Endothelial cell of umbilical vein (primary cell): Measurements from ENCODE around the gene FGFR3. TPM values are rescaled to one million over a fixed set of nuclear protein-coding genes. Genes with fewer than 3 reads are reported as not detected.

Source experiments
- BruUV-seq: library from RNA; stranded (reverse); fragments of 400-500 nt; replicated peaks from 2 replicates; lab custom pipeline; 2021; lab: Mats Ljungman, UMichigan
- CTCF ChIA-PET: fragments of 300-600, 350-600 bp; sonication (Branson Sonifier 250); formaldehyde crosslinking; loops from one replicate; lab custom pipeline; 2021; ENCODE audit warnings: antibody characterized with exemption, inconsistent platforms; lab: Charles Lee
- POLR2A ChIA-PET: fragments of 300-600, 350-600 bp; sonication (Branson Sonifier 250); formaldehyde crosslinking; loops from one replicate; lab custom pipeline; 2021; ENCODE audit warnings: antibody characterized with exemption, inconsistent platforms; lab: Charles Lee
- DNase-seq: peaks from one replicate; pipeline ENCODE4 v3.0.0-alpha.2; 2011; ENCODE audit warnings: low read depth, low spot score
- FAIRE-seq: peaks from 2 replicates; lab custom pipeline; 2011; peaks lifted over from hg19 to GRCh38; lab: Jason Lieb, UNC
- H2AFZ ChIP-seq: 2 replicates; pipeline ENCODE4 v1.6.0; 2012; ENCODE audit warnings: low read depth, low read length, control low read depth, inconsistent platforms
- H3K27ac ChIP-seq: 2 replicates; pipeline ENCODE4 v1.5.1; 2011; ENCODE audit warnings: low read depth, mild to moderate bottlenecking, control low read depth, low read length, moderate library complexity; ENCODE audit not compliant: insufficient read depth
- H3K27me3 ChIP-seq, 2 experiments: 2 replicates each; pipeline versions ENCODE4 v1.6.0 to v1.6.1; 2011; ENCODE audit warnings: low read length in 2 of 2, mixed read lengths in 1 of 2; ENCODE audit not compliant: control insufficient read depth in 2 of 2, insufficient read depth in 2 of 2
- H3K36me3 ChIP-seq, 2 experiments: 2 replicates in 1 of 2; 3 replicates in 1 of 2; pipeline ENCODE4 v1.5.1; 2011; ENCODE audit warnings: low read length in 2 of 2, mild to moderate bottlenecking in 1 of 2, moderate library complexity in 1 of 2; ENCODE audit not compliant: control insufficient read depth in 2 of 2, insufficient read depth in 2 of 2; ENCODE audit errors: extremely low read depth in 1 of 2
- H3K4me1 ChIP-seq: 3 replicates; pipeline ENCODE4 v1.5.1; 2011; ENCODE audit warnings: mild to moderate bottlenecking, low read length; ENCODE audit not compliant: control insufficient read depth, insufficient read depth; ENCODE audit errors: extremely low read depth
- H3K4me2 ChIP-seq: 2 replicates; pipeline ENCODE4 v1.6.1; 2011; ENCODE audit warnings: low read length, control low read depth, mixed read lengths; ENCODE audit not compliant: insufficient read depth
- H3K4me3 ChIP-seq, 3 experiments: fragments of 200-600 bp in 1 of 3; sonication (generic), shearing (Covaris generic) in 1 of 3; replicated peaks in 1 of 3; 2 replicates each; pipeline ENCODE4 v1.5.1; 2011 to 2016; ENCODE audit warnings: control low read depth in 3 of 3, low read length in 3 of 3, mild to moderate bottlenecking in 2 of 3, inconsistent platforms in 1 of 3, low read depth in 1 of 3, moderate library complexity in 1 of 3; ENCODE audit not compliant: insufficient read depth in 1 of 3
- H3K79me2 ChIP-seq: 2 replicates; pipeline ENCODE4 v1.6.0; 2012; ENCODE audit warnings: low read length, inconsistent platforms; ENCODE audit not compliant: control insufficient read depth, insufficient read depth
- H3K9ac ChIP-seq: replicated peaks from 2 replicates; pipeline ENCODE3; 2011; ENCODE audit warnings: low read length, control low read depth; ENCODE audit not compliant: insufficient read depth; ENCODE audit errors: extremely low read depth
- H3K9me1 ChIP-seq: replicated peaks from 3 replicates; pipeline ENCODE4 v1.6.0; 2011; ENCODE audit warnings: mild to moderate bottlenecking, low read length; ENCODE audit not compliant: control insufficient read depth, insufficient read depth; ENCODE audit errors: extremely low read depth
- H3K9me3 ChIP-seq: replicated peaks from 2 replicates; pipeline ENCODE4 v1.5.1; 2012; ENCODE audit warnings: low read length, inconsistent platforms; ENCODE audit not compliant: control insufficient read depth, insufficient read depth
- H4K20me1 ChIP-seq: replicated peaks from 2 replicates; pipeline ENCODE3; 2011; ENCODE audit warnings: mild to moderate bottlenecking, low read length; ENCODE audit not compliant: control insufficient read depth, insufficient read depth; ENCODE audit errors: extremely low read depth
- EZH2 ChIP-seq: IDR thresholded peaks from 2 replicates; pipeline ENCODE4 v1.6.1; 2012; ENCODE audit warnings: borderline replicate concordance, low read depth, mild to moderate bottlenecking, moderate library complexity, low read length, inconsistent platforms; ENCODE audit not compliant: severe bottlenecking
- FOS ChIP-seq: IDR thresholded peaks from 2 replicates; pipeline ENCODE4 v1.6.1; 2011; ENCODE audit warnings: mild to moderate bottlenecking, low read length, moderate library complexity, borderline replicate concordance; ENCODE audit not compliant: insufficient read depth
- GATA2 ChIP-seq: IDR thresholded peaks from 2 replicates; pipeline ENCODE4 v1.7.0; 2011; ENCODE audit warnings: low read depth, mild to moderate bottlenecking, moderate library complexity, mixed read lengths, low read length; ENCODE audit not compliant: insufficient read length, insufficient read depth
- JUN ChIP-seq: IDR thresholded peaks from 2 replicates; pipeline ENCODE4 v1.6.1; 2011; ENCODE audit warnings: borderline replicate concordance, low read depth; ENCODE audit not compliant: insufficient read length, insufficient read depth
- MYC ChIP-seq: IDR thresholded peaks from one replicate; pipeline ENCODE4 v1.6.1; 2011; ENCODE audit warnings: mild to moderate bottlenecking, low read depth, low read length
- POLR2A ChIP-seq: IDR thresholded peaks from 2 replicates; pipeline ENCODE4 v1.6.1; 2012; ENCODE audit warnings: low read depth, mild to moderate bottlenecking, control low read depth, low read length
- POLR2AphosphoS5 ChIP-seq: IDR thresholded peaks from 2 replicates; pipeline ENCODE4 v1.6.1; 2012; ENCODE audit warnings: low read depth, mild to moderate bottlenecking, control low read depth, low read length, moderate library complexity; ENCODE audit not compliant: insufficient read depth
- dilution Hi-C: fragments of 300-500 bp; cut with MboI; formaldehyde crosslinking; loops from one replicate; pipeline ENCODE4 v1.15.0; 2019; ENCODE audit warnings: low sequenced_read_pairs; ENCODE audit not compliant: extremely low pct_ligation_motif_present
- intact Hi-C: fragments of 100-400 bp; cut with micrococcal nuclease; formaldehyde crosslinking; loops from one replicate; pipeline ENCODE4 v1.10.0; 2022
- polyA plus RNA-seq, 4 experiments: library from polyadenylated mRNA; depleted of rRNA in 3 of 4; stranded (reverse) in 3 of 4; unstranded in 1 of 4; fragments of >200 nt; gene quantifications; 2 replicates each; pipeline versions ENCODE4 v1.2.1 to v1.2.3, GENCODE V29; 2011 to 2012; ENCODE audit warnings: missing spikeins in 1 of 4
- total RNA-seq: library from RNA; stranded (reverse); gene quantifications from 2 replicates; pipeline ENCODE4 v1.2.3, GENCODE V29; 2021
- TF ChIP-seq, protein P1 (sequence below): IDR thresholded peaks from 2 replicates; pipeline ENCODE4 v1.6.1; 2011; ENCODE audit not compliant: insufficient read depth, insufficient read length
- TF ChIP-seq, protein P2 (sequence below), 2 donors: IDR thresholded peaks; 1 replicate in 1 of 2; 2 replicates in 1 of 2; pipeline ENCODE4 v1.5.1; 2011; ENCODE audit warnings: low read length in 2 of 2, mild to moderate bottlenecking in 2 of 2, moderate library complexity in 2 of 2, control low read depth in 1 of 2, inconsistent platforms in 1 of 2, low read depth in 1 of 2; ENCODE audit not compliant: insufficient read depth in 1 of 2; ENCODE audit errors: extremely low read depth in 1 of 2

The FGFR3 gene
- total and polyA plus RNA-seq, 2 donors (not counting 3 experiments of a cell fraction or from before 2014, with no cell fraction given) = 0.73 to 1.2 TPM

DNA sequence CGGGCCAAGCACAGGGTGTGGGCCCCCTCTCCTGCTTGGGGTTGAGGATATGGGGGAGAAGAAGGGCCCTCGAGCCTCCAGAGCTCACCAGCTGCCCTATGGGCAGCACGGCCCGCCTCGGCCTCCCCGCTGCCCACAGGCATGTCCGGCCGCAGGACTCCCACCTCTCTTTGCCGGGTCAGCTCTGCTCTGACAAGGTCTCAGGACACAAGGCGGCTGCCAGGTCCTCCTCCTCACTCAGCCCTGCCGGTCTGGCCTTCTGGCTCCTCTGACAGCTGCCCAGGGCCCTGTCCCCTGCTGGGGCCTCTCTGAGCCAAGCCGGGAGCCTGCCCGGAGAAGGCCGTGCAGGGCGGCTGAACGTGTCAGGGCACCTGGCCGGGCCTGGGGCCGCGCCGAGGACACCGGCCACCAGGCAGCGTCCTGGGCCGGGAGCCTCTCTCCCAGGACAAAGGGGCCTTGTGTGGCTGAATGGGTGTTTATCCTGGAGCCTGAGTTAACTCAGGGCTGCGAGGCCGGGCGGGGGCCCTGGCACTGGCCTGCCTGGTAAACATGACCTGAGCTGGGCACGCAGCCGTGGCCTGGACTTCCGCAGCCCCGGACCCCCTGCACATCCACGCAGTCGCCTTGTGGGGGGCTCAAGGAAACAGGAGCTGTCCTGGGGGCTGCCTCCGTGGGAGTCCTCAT, 46.0 kb upstream of the FGFR3 start:
- no TSS peak for BruUV-seq
- POLR2A ChIA-PET = no interaction called here
- TF ChIP-seq JUN = no peak
- no peak for TF ChIP-seq MYC
- no peak for TF ChIP-seq POLR2A
- TF ChIP-seq, protein P1, sequence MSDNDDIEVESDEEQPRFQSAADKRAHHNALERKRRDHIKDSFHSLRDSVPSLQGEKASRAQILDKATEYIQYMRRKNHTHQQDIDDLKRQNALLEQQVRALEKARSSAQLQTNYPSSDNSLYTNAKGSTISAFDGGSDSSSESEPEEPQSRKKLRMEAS = no peak
- no peak for TF ChIP-seq FOS
- TF ChIP-seq EZH2 = no peak
- no peak for TF ChIP-seq GATA2
- TF ChIP-seq POLR2AphosphoS5 = no peak
- TF ChIP-seq, protein P2, sequence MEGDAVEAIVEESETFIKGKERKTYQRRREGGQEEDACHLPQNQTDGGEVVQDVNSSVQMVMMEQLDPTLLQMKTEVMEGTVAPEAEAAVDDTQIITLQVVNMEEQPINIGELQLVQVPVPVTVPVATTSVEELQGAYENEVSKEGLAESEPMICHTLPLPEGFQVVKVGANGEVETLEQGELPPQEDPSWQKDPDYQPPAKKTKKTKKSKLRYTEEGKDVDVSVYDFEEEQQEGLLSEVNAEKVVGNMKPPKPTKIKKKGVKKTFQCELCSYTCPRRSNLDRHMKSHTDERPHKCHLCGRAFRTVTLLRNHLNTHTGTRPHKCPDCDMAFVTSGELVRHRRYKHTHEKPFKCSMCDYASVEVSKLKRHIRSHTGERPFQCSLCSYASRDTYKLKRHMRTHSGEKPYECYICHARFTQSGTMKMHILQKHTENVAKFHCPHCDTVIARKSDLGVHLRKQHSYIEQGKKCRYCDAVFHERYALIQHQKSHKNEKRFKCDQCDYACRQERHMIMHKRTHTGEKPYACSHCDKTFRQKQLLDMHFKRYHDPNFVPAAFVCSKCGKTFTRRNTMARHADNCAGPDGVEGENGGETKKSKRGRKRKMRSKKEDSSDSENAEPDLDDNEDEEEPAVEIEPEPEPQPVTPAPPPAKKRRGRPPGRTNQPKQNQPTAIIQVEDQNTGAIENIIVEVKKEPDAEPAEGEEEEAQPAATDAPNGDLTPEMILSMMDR (IDR thresholded peaks at IDR 0.05; ENCODE audit: extremely low read depth in 1 of 2, insufficient read depth in 1 of 2, low read depth in 1 of 2, low read length in 2 of 2) = no peak
- no peaks in the 10 kb centered on the region for H3K79me2 ChIP-seq
- CTCF ChIA-PET = interaction anchor here (0.6 to 6.0 kb wide), 15 partner anchors 9 to 164 kb away, joined by 3 to 198 read pairs (median 13); partner anchors contain the start of gene FGFR3
- dilution Hi-C loops = no loop called here
- H3K4me1 ChIP-seq = peaks cover 4% of the 10 kb centered on the region
- no peaks in the 10 kb centered on the region for H3K27me3 ChIP-seq
- no peaks in the 10 kb centered on the region for H4K20me1 ChIP-seq
- H3K4me2 ChIP-seq = no peak overlapping the region
- no peak overlapping the region for H3K9ac ChIP-seq
- H3K9me3 ChIP-seq = no peaks in the 10 kb centered on the region
- H3K36me3 ChIP-seq = peaks cover 0 to 8% of the 10 kb centered on the region in 2 experiments
- FAIRE-seq (no peak), DNase-seq (no peak)
- no peak overlapping the region for H3K4me3 ChIP-seq
- H3K9me1 ChIP-seq = no peaks in the 10 kb centered on the region
- H3K27ac ChIP-seq = no peak overlapping the region
- no peak overlapping the region for H2AFZ ChIP-seq
- intact Hi-C loops = loop anchor here (5.0 kb wide), 1 partner anchor 45 kb away; the partner anchor contains the start of gene FGFR3
